Body of pancreas (tissue), 4 donors: ENCODE data around the gene CNST.

Source experiments
- CTCF ChIP-seq, 7 experiments: fragments of 450-650 bp in 4 of 7; fragments of 200-600 bp in 3 of 7; sonication (generic) in 3 of 7; IDR thresholded peaks; one replicate each; pipeline ENCODE4 v1.5.1; 2016 to 2019; ENCODE audit warnings: antibody characterized with exemption in 7 of 7
- POLR2A ChIP-seq, 3 donors: fragments of 450-650 bp; IDR thresholded peaks; one replicate each; pipeline ENCODE4 v1.6.1; 2016; ENCODE audit warnings: antibody characterized with exemption in 3 of 3, mild to moderate bottlenecking in 2 of 3

DNA sequence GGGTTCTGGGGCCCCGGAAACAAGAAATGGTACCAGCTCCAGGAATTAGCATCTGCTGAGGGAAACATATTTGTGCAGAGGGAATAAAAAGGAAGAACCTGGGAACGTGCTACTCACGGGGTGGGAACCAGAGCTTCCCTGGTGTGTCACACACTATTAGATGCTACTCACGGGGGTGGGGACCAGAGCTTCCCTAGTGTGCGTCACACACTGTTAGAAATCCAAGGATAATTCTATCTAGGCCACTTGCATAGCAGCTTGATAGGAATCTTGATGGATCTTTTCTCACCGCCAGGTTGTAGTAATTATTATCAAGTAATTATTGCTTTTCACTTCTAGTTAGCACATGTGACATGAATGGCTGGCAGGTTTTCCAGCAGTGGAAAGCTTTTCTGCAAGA is 103.4 kb downstream of the CNST start:
- TF ChIP-seq CTCF (IDR thresholded peaks at IDR 0.05) (no peak), POLR2A (IDR thresholded peaks at IDR 0.05) (no peak)
